HepG2 (cell line): ENCODE data around the gene VAMP4. TPM values are rescaled to one million over a fixed set of nuclear protein-coding genes. Genes with fewer than 3 reads are reported as not detected.

Experiments
- FOSL2 ChIP-seq: sonication (generic); formaldehyde crosslinking; IDR thresholded peaks from 2 replicates; pipeline ENCODE4 v1.4.0; 2020; ENCODE audit warnings: missing genetic modification reagents
- GATA4 ChIP-seq: sonication (generic); IDR thresholded peaks from 2 replicates; pipeline ENCODE4 v1.6.1; 2016; ENCODE audit warnings: antibody characterized with exemption, low read depth, borderline replicate concordance
- HDAC2 ChIP-seq: sonication (generic); formaldehyde crosslinking; IDR thresholded peaks from 2 replicates; pipeline ENCODE4 v1.4.0; 2020; ENCODE audit warnings: missing genetic modification reagents
- MYNN ChIP-seq: sonication (generic); formaldehyde crosslinking; IDR thresholded peaks from 2 replicates; pipeline ENCODE4 v1.4.0; 2020; ENCODE audit warnings: mild to moderate bottlenecking, low read depth, missing genetic modification reagents
- MZF1 ChIP-seq: sonication (generic); formaldehyde crosslinking; IDR thresholded peaks from 2 replicates; pipeline ENCODE4 v1.8.1; 2023; ENCODE audit warnings: mild to moderate bottlenecking, missing genetic modification reagents, borderline replicate concordance
- NCOR1 ChIP-seq: fragments of 200-600 bp; sonication (generic); IDR thresholded peaks from 2 replicates; pipeline ENCODE4 v1.7.0; 2017; ENCODE audit warnings: antibody characterized with exemption, low read length, borderline replicate concordance
- NFIB ChIP-seq: sonication (generic); formaldehyde crosslinking; IDR thresholded peaks from 2 replicates; pipeline ENCODE4 v1.9.0; 2021; ENCODE audit warnings: missing genetic modification reagents, mild to moderate bottlenecking, borderline replicate concordance
- NR2F6 ChIP-seq, 2 experiments: IDR thresholded peaks; 2 replicates each; pipeline ENCODE4 v1.6.1; 2016; ENCODE audit warnings: antibody characterized with exemption in 1 of 2, mild to moderate bottlenecking in 1 of 2
- RARG ChIP-seq: sonication (generic); formaldehyde crosslinking; IDR thresholded peaks from 2 replicates; pipeline ENCODE4 v1.4.0; 2020; ENCODE audit warnings: low read depth, mild to moderate bottlenecking, missing genetic modification reagents
- SNAPC2 ChIP-seq: sonication (generic); formaldehyde crosslinking; IDR thresholded peaks from 2 replicates; pipeline ENCODE4 v1.8.1; 2022; ENCODE audit warnings: mild to moderate bottlenecking, missing genetic modification reagents
- ZBTB20 ChIP-seq: sonication (generic); formaldehyde crosslinking; IDR thresholded peaks from 2 replicates; pipeline ENCODE4 v1.8.1; 2023; ENCODE audit warnings: missing genetic modification reagents, low read depth, mild to moderate bottlenecking, borderline replicate concordance
- ZMYM2 ChIP-seq: sonication (generic); formaldehyde crosslinking; IDR thresholded peaks from 2 replicates; pipeline ENCODE4 v1.8.0; 2022; ENCODE audit warnings: mild to moderate bottlenecking, missing genetic modification reagents
- ZNF674 ChIP-seq: sonication (generic); formaldehyde crosslinking; IDR thresholded peaks from 2 replicates; pipeline ENCODE4 v1.5.0; 2020; ENCODE audit warnings: low read depth, mild to moderate bottlenecking, missing genetic modification reagents
- polyA plus RNA-seq, 8 experiments: library from polyadenylated mRNA; depleted of rRNA in 3 of 8; stranded (reverse) in 7 of 8; unstranded in 1 of 8; fragments of >200 nt; fragmentation: Illumina TruSeq in 4 of 8; extraction: Trizol in 4 of 8; gene quantifications; 2 replicates each; pipeline versions ENCODE4 v1.2.1 to v1.2.3, GENCODE V29; 2011 to 2016; ENCODE audit warnings: low read depth in 4 of 8, missing spikeins in 1 of 8, mixed read lengths in 1 of 8; ENCODE audit not compliant: insufficient read depth in 1 of 8
- total RNA-seq, 5 experiments: library from RNA; depleted of rRNA; stranded (reverse); fragments of >200 nt; fragmentation: Illumina TruSeq; extraction: Trizol; gene quantifications; 2 replicates each; pipeline ENCODE4 v1.2.3, GENCODE V29; 2016; ENCODE audit warnings: low read depth in 1 of 5
- TF ChIP-seq, protein P1 (sequence below): sonication (generic); formaldehyde crosslinking; IDR thresholded peaks from 2 replicates; pipeline ENCODE4 v1.5.0; 2020; ENCODE audit warnings: missing genetic modification reagents
- TF ChIP-seq, protein P2 (sequence below): sonication (generic); formaldehyde crosslinking; IDR thresholded peaks from 2 replicates; pipeline ENCODE4 v1.8.1; 2023; ENCODE audit warnings: missing genetic modification reagents, inconsistent platforms, borderline replicate concordance
- TF ChIP-seq, protein P3 (sequence below): sonication (generic); formaldehyde crosslinking; IDR thresholded peaks from 2 replicates; pipeline ENCODE4 v1.4.0; 2020; ENCODE audit warnings: mild to moderate bottlenecking, missing genetic modification reagents
- TF ChIP-seq, protein P4 (sequence below): IDR thresholded peaks from 2 replicates; pipeline ENCODE4 v1.6.1; 2012; ENCODE audit warnings: low read length, improper control_type of control experiment
- TF ChIP-seq, protein P5 (sequence below): sonication (generic); formaldehyde crosslinking; IDR thresholded peaks from 2 replicates; pipeline ENCODE4 v1.4.0; 2020; ENCODE audit warnings: missing genetic modification reagents, mild to moderate bottlenecking, borderline replicate concordance

The VAMP4 gene
- total and polyA plus RNA-seq, 2 of the 13 experiments (the other 11 are each of a cell fraction or from before 2014, with no cell fraction given) = 1.4 to 2.0 TPM

DNA sequence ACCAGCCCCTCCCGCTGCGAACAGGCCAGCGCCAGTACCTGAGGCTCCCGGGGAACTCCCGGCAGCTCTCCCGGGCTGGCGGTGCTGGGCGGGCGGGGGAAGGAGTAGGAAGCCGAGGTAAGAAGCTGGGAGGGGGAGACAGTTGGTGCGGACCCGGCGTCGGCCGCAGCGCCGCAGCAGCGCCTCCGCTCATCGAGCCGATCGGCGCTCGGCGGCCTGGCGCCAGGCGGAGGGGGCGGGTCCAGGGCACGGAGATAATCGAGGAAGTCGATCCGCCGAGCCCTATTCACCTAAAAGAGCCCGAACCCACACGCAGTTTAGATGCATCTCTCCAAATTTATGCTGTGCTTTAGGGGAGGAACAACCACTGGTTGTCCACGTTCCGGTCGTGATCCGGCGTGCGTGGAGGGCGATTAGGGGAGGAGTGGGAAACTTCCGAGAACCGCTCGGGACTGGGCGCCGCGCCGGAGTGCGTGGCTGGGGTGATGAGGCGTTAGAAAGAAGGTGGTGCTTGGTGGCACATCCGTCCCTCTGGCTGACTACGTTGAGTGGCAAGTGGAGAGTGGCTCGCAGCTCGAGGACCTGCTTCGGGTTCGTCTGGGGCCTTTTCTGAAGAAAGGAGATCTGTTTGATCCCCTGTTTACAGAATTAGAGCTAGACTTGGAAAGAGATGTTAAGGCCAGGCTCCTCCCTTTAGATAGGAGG, at the start of gene VAMP4 (continued):
- TF ChIP-seq, protein P1, sequence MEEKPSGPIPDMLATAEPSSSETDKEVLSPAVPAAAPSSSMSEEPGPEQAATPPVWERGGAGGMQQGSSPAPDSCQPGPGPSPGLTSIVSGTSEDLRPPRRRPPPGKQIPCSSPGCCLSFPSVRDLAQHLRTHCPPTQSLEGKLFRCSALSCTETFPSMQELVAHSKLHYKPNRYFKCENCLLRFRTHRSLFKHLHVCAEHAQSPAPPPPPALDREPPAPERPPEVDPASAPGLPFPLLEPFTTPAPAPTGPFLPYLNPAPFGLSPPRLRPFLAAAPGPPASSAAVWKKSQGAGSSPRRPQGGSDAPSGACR = no peak
- peak; percentile 54; the same call in 1 of the 2 replicates for TF ChIP-seq HDAC2 (CRISPR knock-in tag)
- no peak for TF ChIP-seq GATA4
- TF ChIP-seq, protein P2, sequence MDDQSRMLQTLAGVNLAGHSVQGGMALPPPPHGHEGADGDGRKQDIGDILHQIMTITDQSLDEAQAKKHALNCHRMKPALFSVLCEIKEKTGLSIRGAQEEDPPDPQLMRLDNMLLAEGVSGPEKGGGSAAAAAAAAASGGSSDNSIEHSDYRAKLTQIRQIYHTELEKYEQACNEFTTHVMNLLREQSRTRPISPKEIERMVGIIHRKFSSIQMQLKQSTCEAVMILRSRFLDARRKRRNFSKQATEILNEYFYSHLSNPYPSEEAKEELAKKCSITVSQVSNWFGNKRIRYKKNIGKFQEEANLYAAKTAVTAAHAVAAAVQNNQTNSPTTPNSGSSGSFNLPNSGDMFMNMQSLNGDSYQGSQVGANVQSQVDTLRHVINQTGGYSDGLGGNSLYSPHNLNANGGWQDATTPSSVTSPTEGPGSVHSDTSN (CRISPR knock-in tag) = no peak
- TF ChIP-seq, protein P3, sequence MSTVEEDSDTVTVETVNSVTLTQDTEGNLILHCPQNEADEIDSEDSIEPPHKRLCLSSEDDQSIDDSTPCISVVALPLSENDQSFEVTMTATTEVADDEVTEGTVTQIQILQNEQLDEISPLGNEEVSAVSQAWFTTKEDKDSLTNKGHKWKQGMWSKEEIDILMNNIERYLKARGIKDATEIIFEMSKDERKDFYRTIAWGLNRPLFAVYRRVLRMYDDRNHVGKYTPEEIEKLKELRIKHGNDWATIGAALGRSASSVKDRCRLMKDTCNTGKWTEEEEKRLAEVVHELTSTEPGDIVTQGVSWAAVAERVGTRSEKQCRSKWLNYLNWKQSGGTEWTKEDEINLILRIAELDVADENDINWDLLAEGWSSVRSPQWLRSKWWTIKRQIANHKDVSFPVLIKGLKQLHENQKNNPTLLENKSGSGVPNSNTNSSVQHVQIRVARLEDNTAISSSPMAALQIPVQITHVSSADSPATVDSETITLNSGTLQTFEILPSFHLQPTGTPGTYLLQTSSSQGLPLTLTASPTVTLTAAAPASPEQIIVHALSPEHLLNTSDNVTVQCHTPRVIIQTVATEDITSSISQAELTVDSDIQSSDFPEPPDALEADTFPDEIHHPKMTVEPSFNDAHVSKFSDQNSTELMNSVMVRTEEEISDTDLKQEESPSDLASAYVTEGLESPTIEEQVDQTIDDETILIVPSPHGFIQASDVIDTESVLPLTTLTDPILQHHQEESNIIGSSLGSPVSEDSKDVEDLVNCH (CRISPR knock-in tag) = no peak
- TF ChIP-seq MYNN (CRISPR knock-in tag) = no peak; the same call in 1 of the 2 replicates
- TF ChIP-seq MZF1 = no peak
- TF ChIP-seq, protein P4, sequence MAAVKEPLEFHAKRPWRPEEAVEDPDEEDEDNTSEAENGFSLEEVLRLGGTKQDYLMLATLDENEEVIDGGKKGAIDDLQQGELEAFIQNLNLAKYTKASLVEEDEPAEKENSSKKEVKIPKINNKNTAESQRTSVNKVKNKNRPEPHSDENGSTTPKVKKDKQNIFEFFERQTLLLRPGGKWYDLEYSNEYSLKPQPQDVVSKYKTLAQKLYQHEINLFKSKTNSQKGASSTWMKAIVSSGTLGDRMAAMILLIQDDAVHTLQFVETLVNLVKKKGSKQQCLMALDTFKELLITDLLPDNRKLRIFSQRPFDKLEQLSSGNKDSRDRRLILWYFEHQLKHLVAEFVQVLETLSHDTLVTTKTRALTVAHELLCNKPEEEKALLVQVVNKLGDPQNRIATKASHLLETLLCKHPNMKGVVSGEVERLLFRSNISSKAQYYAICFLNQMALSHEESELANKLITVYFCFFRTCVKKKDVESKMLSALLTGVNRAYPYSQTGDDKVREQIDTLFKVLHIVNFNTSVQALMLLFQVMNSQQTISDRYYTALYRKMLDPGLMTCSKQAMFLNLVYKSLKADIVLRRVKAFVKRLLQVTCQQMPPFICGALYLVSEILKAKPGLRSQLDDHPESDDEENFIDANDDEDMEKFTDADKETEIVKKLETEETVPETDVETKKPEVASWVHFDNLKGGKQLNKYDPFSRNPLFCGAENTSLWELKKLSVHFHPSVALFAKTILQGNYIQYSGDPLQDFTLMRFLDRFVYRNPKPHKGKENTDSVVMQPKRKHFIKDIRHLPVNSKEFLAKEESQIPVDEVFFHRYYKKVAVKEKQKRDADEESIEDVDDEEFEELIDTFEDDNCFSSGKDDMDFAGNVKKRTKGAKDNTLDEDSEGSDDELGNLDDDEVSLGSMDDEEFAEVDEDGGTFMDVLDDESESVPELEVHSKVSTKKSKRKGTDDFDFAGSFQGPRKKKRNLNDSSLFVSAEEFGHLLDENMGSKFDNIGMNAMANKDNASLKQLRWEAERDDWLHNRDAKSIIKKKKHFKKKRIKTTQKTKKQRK = no peak
- TF ChIP-seq NR2F6 (IDR thresholded peaks at IDR 0.05) = no peak
- no peak for TF ChIP-seq NR2F6 (CRISPR knock-in tag; IDR thresholded peaks at IDR 0.05)
- TF ChIP-seq FOSL2 (CRISPR knock-in tag) = peak; percentile 32; the same call in 1 of the 2 replicates
- TF ChIP-seq SNAPC2 = 0 out of 2 replicates have a peak, but pooled peaks have one; percentile 12
- TF ChIP-seq ZMYM2 (CRISPR knock-in tag) = peak; percentile 18; the same call in 1 of the 2 replicates
- TF ChIP-seq ZNF674 = no peak
- TF ChIP-seq ZBTB20 (CRISPR knock-in tag) = peak; percentile 18; the same call in 1 of the 2 replicates
- TF ChIP-seq, protein P5, sequence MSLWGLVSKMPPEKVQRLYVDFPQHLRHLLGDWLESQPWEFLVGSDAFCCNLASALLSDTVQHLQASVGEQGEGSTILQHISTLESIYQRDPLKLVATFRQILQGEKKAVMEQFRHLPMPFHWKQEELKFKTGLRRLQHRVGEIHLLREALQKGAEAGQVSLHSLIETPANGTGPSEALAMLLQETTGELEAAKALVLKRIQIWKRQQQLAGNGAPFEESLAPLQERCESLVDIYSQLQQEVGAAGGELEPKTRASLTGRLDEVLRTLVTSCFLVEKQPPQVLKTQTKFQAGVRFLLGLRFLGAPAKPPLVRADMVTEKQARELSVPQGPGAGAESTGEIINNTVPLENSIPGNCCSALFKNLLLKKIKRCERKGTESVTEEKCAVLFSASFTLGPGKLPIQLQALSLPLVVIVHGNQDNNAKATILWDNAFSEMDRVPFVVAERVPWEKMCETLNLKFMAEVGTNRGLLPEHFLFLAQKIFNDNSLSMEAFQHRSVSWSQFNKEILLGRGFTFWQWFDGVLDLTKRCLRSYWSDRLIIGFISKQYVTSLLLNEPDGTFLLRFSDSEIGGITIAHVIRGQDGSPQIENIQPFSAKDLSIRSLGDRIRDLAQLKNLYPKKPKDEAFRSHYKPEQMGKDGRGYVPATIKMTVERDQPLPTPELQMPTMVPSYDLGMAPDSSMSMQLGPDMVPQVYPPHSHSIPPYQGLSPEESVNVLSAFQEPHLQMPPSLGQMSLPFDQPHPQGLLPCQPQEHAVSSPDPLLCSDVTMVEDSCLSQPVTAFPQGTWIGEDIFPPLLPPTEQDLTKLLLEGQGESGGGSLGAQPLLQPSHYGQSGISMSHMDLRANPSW (CRISPR knock-in tag) = no peak
- TF ChIP-seq NFIB (CRISPR knock-in tag) = no peak
- TF ChIP-seq NCOR1 = no peak
- TF ChIP-seq RARG (CRISPR knock-in tag) = no peak
